DND-41 (cell line): ENCODE results near the gene NSG1.

Source experiments
- CTCF ChIP-seq: IDR thresholded peaks from 2 replicates; pipeline ENCODE4 v1.5.1; 2012; ENCODE audit warnings: borderline replicate concordance, low read length, moderate library complexity, mild to moderate bottlenecking; ENCODE audit not compliant: poor library complexity, severe bottlenecking; ENCODE audit errors: extremely low read depth
- EZH2 ChIP-seq: IDR thresholded peaks from 3 replicates; pipeline ENCODE4 v1.6.1; 2012; ENCODE audit warnings: borderline replicate concordance, low read depth, mild to moderate bottlenecking, moderate library complexity, low read length, inconsistent platforms; ENCODE audit not compliant: severe bottlenecking

GRCh38 chr4:4377732-4378460, 9.0 kb upstream of the NSG1 start:
- TF ChIP-seq CTCF (no peak), EZH2 (no peak)
